ENCODE measurements around the gene PRAMEF8. TPM values are rescaled to one million over a fixed set of nuclear protein-coding genes. Genes with fewer than 3 reads are reported as not detected.
"Not testable (repeated sequence)": the region's sequence is repeated elsewhere in the genome, so short reads cannot be mapped to it uniquely, and the experiment has no call there.

Gene PRAMEF8
- not detected for total RNA-seq

- not testable (repeated sequence) for ATAC-seq (ENCODE audit: low FRiP score); DNase-seq (ENCODE audit: low spot score)
These were observed at the start of gene PRAMEF8 for GRCh38 chr1:13285037-13285436. PRAMEF8 (minus strand) TSS chr1:13285137; CDS start chr1:13284091, 1,046 bp downstream.

GRCh38 chr1:13315281-13315680 is 30.3 kb upstream of the PRAMEF8 start, which contains the start of gene PRAMEF15:
PRAMEF15 (plus strand) TSS chr1:13315581; CDS start chr1:13318408, 2,827 bp downstream.
- not testable (repeated sequence) for DNase-seq (ENCODE audit: low spot score); ATAC-seq (ENCODE audit: low FRiP score)

GRCh38 chr1:13303239-13303638 is 18.3 kb upstream of the PRAMEF8 start, which contains the start of gene PRAMEF33:
PRAMEF33 (plus strand) TSS chr1:13303539; CDS start chr1:13305955, 2,416 bp downstream.
- DNase-seq (ENCODE audit: low spot score); ATAC-seq (ENCODE audit: low FRiP score): not testable (repeated sequence)

- ATAC-seq (ENCODE audit: low FRiP score); DNase-seq (ENCODE audit: low spot score): not testable (repeated sequence)
These were observed 17.3 kb upstream of the PRAMEF8 start for GRCh38 chr1:13302197-13302596.

GRCh38 chr1:13298699-13299098 is 13.8 kb upstream of the PRAMEF8 start:
- DNase-seq (ENCODE audit: low spot score); ATAC-seq (ENCODE audit: low FRiP score): not testable (repeated sequence)

GRCh38 chr1:13297216-13297931 is 12.4 kb upstream of the PRAMEF8 start:
- DNase-seq (ENCODE audit: low spot score); ATAC-seq (ENCODE audit: low FRiP score): not testable (repeated sequence)

GRCh38 chr1:13289030-13289429 is 4.1 kb upstream of the PRAMEF8 start:
- not testable (repeated sequence) for ATAC-seq (ENCODE audit: low FRiP score)

GRCh38 chr1:13279617-13280016 is 5.3 kb downstream of the PRAMEF8 start:
- not testable (repeated sequence) for DNase-seq (ENCODE audit: low spot score); ATAC-seq (ENCODE audit: low FRiP score)

More at GRCh38 chr1:13289030-13289429, 4.1 kb upstream of the PRAMEF8 start:
- DNase-seq (ENCODE audit: low spot score), result not testable (repeated sequence)

- not testable (repeated sequence) for DNase-seq (ENCODE audit: low spot score); ATAC-seq (ENCODE audit: low FRiP score)
These were observed 7.9 kb downstream of the PRAMEF8 start for GRCh38 chr1:13277016-13277415.

GRCh38 chr1:13265124-13265523 is 19.8 kb downstream of the PRAMEF8 start:
- not testable (repeated sequence) for DNase-seq (ENCODE audit: low spot score)

GRCh38 chr1:13253898-13254297 is 31.0 kb downstream of the PRAMEF8 start, which contains the start of gene PRAMEF5:
PRAMEF5 (plus strand) TSS chr1:13254198; CDS start chr1:13259269, 5,071 bp downstream.
- not testable (repeated sequence) for DNase-seq (ENCODE audit: low spot score); ATAC-seq (ENCODE audit: low FRiP score)

More at GRCh38 chr1:13265124-13265523, 19.8 kb downstream of the PRAMEF8 start:
- ATAC-seq (ENCODE audit: low FRiP score), result not testable (repeated sequence)

- not testable (repeated sequence) for DNase-seq (ENCODE audit: low spot score); ATAC-seq (ENCODE audit: low FRiP score)
These were observed 37.8 kb downstream of the PRAMEF8 start for GRCh38 chr1:13247122-13247521.

GRCh38 chr1:13246554-13246871 is 38.4 kb downstream of the PRAMEF8 start:
- DNase-seq (ENCODE audit: low spot score); ATAC-seq (ENCODE audit: low FRiP score): not testable (repeated sequence)

GRCh38 chr1:13245841-13246553 is 38.9 kb downstream of the PRAMEF8 start:
- not testable (repeated sequence) for ATAC-seq (ENCODE audit: low FRiP score); DNase-seq (ENCODE audit: low spot score)

GRCh38 chr1:13243536-13244263 is 41.2 kb downstream of the PRAMEF8 start:
- peak; percentile 16 for DNase-seq (ENCODE audit: low spot score)
- ATAC-seq (ENCODE audit: low FRiP score), result not testable (repeated sequence)

- not testable (repeated sequence) for ATAC-seq (ENCODE audit: low FRiP score); DNase-seq (ENCODE audit: low spot score)
These were observed 45.3 kb downstream of the PRAMEF8 start for GRCh38 chr1:13239633-13240032.

- not testable (repeated sequence) for DNase-seq (ENCODE audit: low spot score); ATAC-seq (ENCODE audit: low FRiP score)
These were observed 47.4 kb downstream of the PRAMEF8 start for GRCh38 chr1:13237572-13237971.

GRCh38 chr1:13234057-13234456 is 50.9 kb downstream of the PRAMEF8 start:
- not testable (repeated sequence) for ATAC-seq (ENCODE audit: low FRiP score); DNase-seq (ENCODE audit: low spot score)

- ATAC-seq (ENCODE audit: low FRiP score); DNase-seq (ENCODE audit: low spot score): not testable (repeated sequence)
These were observed 52.9 kb downstream of the PRAMEF8 start for GRCh38 chr1:13232056-13232455.
